ENCODE data around the gene ADAMTS2. TPM values are rescaled to one million over a fixed set of nuclear protein-coding genes. Genes with fewer than 3 reads are reported as not detected.

The ADAMTS2 gene
- total RNA-seq, 2 experiments from 2014 or later: not detected

DNA sequence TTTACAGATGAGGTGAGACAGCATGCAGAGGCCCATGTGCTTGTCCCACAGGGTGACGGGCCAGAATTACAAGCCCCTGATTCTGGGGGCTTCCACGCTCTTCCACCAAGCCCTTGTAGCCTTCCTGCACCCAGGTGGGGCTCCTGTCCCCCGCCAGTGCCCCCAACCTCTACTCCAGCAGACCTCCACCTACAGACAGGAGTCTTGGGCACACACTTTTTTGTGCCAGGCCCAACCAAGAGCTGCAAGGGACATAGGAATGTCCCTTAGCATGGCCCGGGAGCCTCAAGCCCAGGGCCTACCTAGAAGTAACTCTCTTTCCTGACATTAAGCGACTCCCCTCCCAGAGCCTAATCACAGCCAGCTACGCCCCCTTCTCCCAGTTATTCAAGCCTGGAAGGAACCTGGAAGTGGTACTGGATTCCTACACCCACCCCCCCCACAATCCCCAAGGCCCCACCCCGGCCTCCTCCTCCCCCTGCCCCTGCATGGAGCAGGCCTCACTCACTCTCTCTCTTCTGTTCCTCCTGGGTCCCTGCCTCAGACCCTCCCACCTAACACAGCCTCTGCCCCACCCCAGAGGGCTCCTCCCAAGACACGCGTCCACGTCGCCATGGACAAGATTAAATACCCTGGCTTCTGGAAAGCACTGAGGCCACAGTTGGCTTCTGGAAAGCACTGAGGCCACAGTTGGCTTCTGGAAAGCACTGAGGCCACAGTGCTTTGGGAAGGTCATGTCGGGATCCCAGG, 30.5 kb downstream of the ADAMTS2 start:
- Mint-ChIP-seq H3K4me1 (ENCODE audit: low read depth) (no peaks in the 10 kb centered on the region), H3K4me3 (no peak overlapping the region), H3K27ac (no peak overlapping the region), H3K9me3 (peaks cover 2% of the 10 kb centered on the region), H3K27me3 (ENCODE audit: low read depth) (peaks cover 2% of the 10 kb centered on the region), H3K36me3 (ENCODE audit: low read depth) (no peaks in the 10 kb centered on the region)
- intact Hi-C loops (cut with micrococcal nuclease): no loop called here
- DNase-seq: no peak
- CTCF ChIA-PET: no interaction called here

DNA sequence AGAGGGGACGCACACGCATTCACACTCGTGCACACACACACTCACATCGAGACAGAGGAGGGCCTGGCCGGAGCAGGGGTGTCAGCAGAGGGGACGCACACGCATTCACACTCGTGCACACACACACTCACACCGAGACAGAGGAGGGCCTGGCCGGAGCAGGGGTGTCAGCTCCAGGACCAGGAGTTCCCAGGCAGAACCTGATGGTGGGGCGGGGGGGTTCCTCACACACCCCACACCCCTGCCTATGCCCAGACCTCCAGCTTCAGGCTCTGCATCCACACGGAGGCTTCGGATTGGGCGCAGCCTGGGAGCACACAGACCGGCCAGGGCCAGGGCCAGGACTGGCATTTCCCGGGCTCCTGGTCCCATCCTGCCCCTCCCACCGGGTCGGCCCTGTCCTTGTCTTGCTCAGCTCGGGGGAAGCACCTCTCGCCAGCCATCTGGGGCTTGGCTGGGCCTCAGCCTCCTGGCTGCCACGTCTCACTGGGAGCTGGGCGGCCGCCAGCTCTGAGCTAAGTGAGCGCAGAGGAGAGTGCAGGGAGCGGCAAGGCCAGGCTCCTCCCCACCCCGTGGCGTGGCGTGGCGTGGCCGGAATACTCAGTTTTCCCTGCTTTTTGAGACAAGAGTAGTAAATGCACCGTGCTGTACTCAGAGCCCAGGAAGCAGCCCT, 31.3 kb downstream of the ADAMTS2 start:
- DNase-seq: no peak
- H3K9me3 Mint-ChIP-seq: peaks cover 2% of the 10 kb centered on the region
- H3K4me1 Mint-ChIP-seq (ENCODE audit: low read depth): no peaks in the 10 kb centered on the region
- H3K27ac Mint-ChIP-seq: no peak overlapping the region
- no peak overlapping the region for H3K4me3 Mint-ChIP-seq
- H3K36me3 Mint-ChIP-seq (ENCODE audit: low read depth): no peaks in the 10 kb centered on the region
- CTCF ChIA-PET: no interaction called here
- intact Hi-C loops (cut with micrococcal nuclease): no loop called here
- H3K27me3 Mint-ChIP-seq (ENCODE audit: low read depth): peaks cover 2% of the 10 kb centered on the region

DNA sequence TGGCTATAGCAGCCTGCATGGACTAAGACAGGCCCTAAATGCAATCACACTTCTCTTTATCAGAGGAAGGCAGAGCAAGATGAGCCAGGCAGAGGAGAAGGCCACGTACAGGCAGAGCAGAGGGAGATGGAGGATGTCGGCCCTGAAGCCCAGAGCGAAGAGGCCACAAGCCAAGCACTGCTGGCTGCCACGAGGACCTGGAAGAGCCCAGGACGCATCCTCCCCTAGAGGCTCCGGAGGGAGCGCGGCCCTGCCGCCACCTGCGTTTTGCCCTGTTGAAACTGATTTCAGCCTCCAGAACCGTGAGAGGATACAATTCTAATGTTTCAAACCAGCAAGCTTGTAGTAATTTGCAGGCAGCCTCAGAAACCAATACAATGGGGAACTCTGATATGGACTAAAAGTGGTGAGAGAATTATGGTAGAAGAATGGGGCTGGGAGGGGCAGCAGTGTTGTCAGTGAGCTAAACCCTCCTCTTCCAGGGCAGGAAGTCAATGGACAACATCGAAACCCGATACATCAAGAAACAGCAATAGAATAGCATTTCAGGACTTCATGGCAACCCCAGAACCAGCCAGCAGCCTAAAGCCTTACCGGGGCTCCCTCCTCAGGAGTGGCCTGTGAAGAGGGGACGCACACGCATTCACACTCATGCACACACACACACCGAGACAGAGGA, 32.6 kb downstream of the ADAMTS2 start:
- CTCF ChIA-PET: no interaction called here
- intact Hi-C loops (cut with micrococcal nuclease): no loop called here
- Mint-ChIP-seq H3K4me3 (no peak overlapping the region), H3K4me1 (ENCODE audit: low read depth) (no peaks in the 10 kb centered on the region), H3K27me3 (ENCODE audit: low read depth) (peaks cover 2% of the 10 kb centered on the region), H3K36me3 (ENCODE audit: low read depth) (no peaks in the 10 kb centered on the region), H3K27ac (no peak overlapping the region), H3K9me3 (peaks cover 2% of the 10 kb centered on the region)
- DNase-seq: no peak

DNA sequence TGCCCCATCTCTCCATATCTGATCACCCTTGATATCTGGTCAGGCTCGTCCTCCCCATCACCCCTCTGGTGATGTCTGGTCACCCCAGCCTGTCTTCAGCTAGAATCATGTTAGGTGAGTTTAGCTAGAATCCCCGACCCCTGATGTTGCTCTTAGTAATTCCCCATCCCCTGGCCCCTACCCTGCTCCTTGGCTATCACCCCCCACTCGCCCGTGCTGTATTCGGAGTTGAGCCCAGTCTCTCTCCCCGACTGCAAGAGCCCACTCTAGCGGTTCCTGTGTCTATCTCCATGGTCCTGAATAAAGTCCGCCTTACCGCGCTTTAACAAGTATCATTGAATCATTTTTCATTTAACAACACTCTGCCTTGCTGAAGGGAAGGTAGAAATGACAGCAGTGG, 33.7 kb downstream of the ADAMTS2 start:
- intact Hi-C loops (cut with micrococcal nuclease): no loop called here
- peaks cover 2% of the 10 kb centered on the region for H3K27me3 Mint-ChIP-seq (ENCODE audit: low read depth)
- CTCF ChIA-PET: no interaction called here
- no peaks in the 10 kb centered on the region for H3K36me3 Mint-ChIP-seq (ENCODE audit: low read depth)
- H3K27ac Mint-ChIP-seq: no peak overlapping the region
- no peaks in the 10 kb centered on the region for H3K4me1 Mint-ChIP-seq (ENCODE audit: low read depth)
- no peak overlapping the region for H3K4me3 Mint-ChIP-seq
- no peak for DNase-seq
- peaks cover 2% of the 10 kb centered on the region for H3K9me3 Mint-ChIP-seq

DNA sequence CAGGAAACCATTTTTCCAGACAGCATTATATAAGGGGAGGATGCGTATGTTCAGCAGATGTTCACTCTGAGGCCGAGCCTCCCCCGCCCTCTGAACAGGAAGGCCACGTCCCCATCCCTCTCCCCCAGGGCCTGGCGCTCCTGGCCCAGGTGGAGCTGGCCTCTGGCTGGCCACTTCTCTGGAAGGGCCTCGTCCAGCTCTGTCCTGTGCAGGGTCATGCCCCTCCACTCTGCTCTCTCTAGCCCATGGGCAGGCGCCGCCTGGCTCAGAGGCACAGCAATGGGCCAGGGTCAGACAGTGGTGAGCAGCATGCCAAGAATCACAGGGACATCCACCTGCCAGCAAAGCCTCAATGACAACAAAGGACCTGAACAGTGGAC, 34.2 kb downstream of the ADAMTS2 start:
- Mint-ChIP-seq H3K4me1 (ENCODE audit: low read depth) (no peaks in the 10 kb centered on the region), H3K9me3 (peaks cover 5% of the 10 kb centered on the region), H3K27me3 (ENCODE audit: low read depth) (peaks cover 2% of the 10 kb centered on the region), H3K4me3 (no peak overlapping the region), H3K27ac (no peak overlapping the region), H3K36me3 (ENCODE audit: low read depth) (no peaks in the 10 kb centered on the region)
- intact Hi-C loops (cut with micrococcal nuclease): no loop called here
- CTCF ChIA-PET: interaction anchor here (0.6 kb wide), 1 partner anchor 592 kb away, joined by 3 read pairs; no protein-coding TSS in a partner anchor
- no peak for DNase-seq

DNA sequence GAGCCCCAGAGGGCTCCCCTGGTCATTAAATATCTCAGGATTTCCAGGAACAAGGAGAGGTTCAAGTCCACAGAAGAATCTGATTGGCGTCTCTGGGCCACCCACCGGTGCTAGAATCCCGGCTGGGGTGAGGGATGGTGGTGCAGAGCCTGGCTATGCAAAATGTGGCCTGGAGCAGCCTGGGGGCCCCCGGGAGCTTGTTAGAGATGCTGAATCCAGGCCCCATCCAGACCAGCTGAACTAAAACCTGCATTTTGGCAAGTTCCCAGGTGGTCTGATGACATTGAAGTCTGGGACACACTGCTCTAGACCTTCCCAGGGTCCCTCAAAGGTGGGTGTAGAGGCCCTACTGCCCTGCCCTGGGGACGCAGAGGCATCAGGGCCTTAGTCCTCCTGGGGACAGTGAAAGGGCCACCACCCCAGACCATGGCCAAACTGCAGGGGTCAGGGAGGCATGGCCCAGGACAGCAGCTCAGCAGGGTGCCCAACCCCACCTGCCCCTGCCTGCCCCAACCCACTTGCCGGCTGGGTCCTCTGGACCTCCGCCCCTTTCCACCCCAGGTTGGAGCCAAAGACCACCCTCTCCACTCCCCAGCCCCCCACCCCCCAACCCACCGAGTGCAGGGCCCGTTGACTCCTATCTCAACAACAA, 34.7 kb downstream of the ADAMTS2 start:
- CTCF ChIA-PET: interaction anchor here (0.6 kb wide), 1 partner anchor 592 kb away, joined by 3 read pairs; no protein-coding TSS in a partner anchor
- Mint-ChIP-seq H3K4me3 (no peak overlapping the region), H3K27me3 (ENCODE audit: low read depth) (peaks cover 2% of the 10 kb centered on the region), H3K9me3 (peaks cover 8% of the 10 kb centered on the region), H3K4me1 (ENCODE audit: low read depth) (no peaks in the 10 kb centered on the region), H3K27ac (no peak overlapping the region), H3K36me3 (ENCODE audit: low read depth) (no peaks in the 10 kb centered on the region)
- DNase-seq: no peak
- intact Hi-C loops (cut with micrococcal nuclease): no loop called here

DNA sequence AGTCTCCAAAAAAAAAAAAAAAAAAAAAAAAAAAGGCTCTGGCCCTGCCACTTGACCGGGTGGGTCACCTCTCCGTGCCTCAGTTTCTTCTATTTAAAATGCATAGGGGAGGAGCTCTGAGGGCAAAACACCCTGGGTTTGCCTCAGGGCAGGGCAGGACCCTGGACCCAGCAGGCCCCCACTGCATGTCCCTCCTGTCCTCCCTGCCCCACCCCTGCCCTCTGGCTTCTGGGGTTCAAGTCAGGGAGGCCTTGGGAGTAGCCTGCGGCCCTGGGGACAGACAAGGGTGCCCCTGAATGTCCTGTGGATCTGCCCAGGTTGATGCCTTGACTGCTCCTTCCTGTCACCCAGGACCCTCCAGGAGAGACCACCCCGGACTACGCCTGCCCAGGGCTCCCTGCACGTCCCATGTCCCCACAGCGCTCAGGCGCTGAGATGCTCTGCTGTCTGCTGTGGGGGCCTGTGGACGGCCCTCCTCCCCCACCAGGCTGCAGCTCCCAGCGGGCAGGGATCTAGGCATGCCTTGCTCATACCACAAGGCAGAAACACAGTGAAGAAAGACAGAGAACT, 35.4 kb downstream of the ADAMTS2 start:
- no peaks in the 10 kb centered on the region for H3K36me3 Mint-ChIP-seq (ENCODE audit: low read depth)
- H3K27ac Mint-ChIP-seq: no peak overlapping the region
- no peak for DNase-seq
- H3K9me3 Mint-ChIP-seq: peaks cover 16% of the 10 kb centered on the region
- intact Hi-C loops (cut with micrococcal nuclease): no loop called here
- H3K4me1 Mint-ChIP-seq (ENCODE audit: low read depth): no peaks in the 10 kb centered on the region
- CTCF ChIA-PET: no interaction called here
- peaks cover 2% of the 10 kb centered on the region for H3K27me3 Mint-ChIP-seq (ENCODE audit: low read depth)
- H3K4me3 Mint-ChIP-seq: no peak overlapping the region

DNA sequence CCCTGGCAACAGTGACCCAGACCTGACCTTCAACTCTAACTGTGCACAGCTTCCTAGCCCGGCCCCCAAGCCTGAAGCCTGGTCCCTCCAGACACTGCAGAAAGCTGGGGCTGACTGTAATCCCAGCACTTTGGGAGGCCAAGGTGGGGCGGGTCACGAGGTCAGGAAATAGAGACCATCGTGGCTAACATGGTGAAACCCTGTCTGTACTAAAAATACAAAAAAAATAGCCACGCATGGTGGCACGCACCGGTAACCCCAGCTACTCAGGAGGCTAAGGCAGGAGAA, 35.9 kb downstream of the ADAMTS2 start:
- CTCF ChIA-PET: no interaction called here
- H3K9me3 Mint-ChIP-seq: peaks cover 20% of the 10 kb centered on the region
- no peaks in the 10 kb centered on the region for H3K4me1 Mint-ChIP-seq (ENCODE audit: low read depth)
- H3K27me3 Mint-ChIP-seq (ENCODE audit: low read depth): peaks cover 2% of the 10 kb centered on the region
- H3K36me3 Mint-ChIP-seq (ENCODE audit: low read depth): no peaks in the 10 kb centered on the region
- intact Hi-C loops (cut with micrococcal nuclease): no loop called here
- DNase-seq: no peak
- H3K4me3 Mint-ChIP-seq: no peak overlapping the region
- H3K27ac Mint-ChIP-seq: no peak overlapping the region

DNA sequence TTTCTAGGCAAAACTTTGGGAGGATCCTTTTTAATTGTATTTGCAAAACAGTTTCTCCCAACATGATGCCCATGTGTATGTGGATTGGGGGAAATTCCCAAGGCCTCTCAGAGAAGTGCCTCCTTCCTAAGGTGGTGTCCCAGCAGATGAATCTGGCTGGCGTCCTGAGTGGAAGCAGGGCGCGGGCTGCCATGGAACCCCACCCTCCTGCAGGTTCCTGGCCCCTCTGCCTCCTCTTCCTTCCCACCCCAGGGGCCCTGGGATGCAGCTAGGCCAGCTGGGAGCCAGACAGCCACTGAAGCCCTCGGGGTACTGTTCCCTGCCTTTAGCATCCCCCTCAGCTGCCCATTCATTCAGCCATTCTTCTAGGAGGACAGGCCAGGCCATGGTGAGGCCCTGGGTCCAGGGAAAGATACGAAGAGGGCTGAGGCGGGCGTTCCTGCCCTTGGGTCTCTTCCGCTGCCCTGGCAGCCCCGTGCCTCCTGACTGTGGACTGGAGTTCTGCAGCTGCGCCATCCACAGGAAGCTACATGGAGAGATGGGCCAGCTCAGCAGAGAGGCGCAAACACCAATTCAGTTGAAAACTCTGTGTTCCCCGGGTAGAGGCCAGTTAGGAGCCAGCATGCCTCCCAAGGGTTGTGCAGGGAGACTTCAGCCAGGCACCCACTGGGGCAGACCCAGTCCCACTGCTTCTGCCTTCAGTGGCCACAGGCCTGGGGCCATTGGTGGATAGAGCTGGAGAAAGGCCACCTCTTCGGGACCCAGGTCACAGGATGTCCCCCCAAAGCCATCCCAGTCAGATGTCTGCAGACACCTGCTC, 36.5 kb downstream of the ADAMTS2 start:
- no peaks in the 10 kb centered on the region for H3K4me1 Mint-ChIP-seq (ENCODE audit: low read depth)
- no peaks in the 10 kb centered on the region for H3K36me3 Mint-ChIP-seq (ENCODE audit: low read depth)
- CTCF ChIA-PET: no interaction called here
- peaks cover 23% of the 10 kb centered on the region for H3K9me3 Mint-ChIP-seq
- no peak overlapping the region for H3K27ac Mint-ChIP-seq
- intact Hi-C loops (cut with micrococcal nuclease): no loop called here
- no peak for DNase-seq
- no peak overlapping the region for H3K4me3 Mint-ChIP-seq
- peaks cover 2% of the 10 kb centered on the region for H3K27me3 Mint-ChIP-seq (ENCODE audit: low read depth)

DNA sequence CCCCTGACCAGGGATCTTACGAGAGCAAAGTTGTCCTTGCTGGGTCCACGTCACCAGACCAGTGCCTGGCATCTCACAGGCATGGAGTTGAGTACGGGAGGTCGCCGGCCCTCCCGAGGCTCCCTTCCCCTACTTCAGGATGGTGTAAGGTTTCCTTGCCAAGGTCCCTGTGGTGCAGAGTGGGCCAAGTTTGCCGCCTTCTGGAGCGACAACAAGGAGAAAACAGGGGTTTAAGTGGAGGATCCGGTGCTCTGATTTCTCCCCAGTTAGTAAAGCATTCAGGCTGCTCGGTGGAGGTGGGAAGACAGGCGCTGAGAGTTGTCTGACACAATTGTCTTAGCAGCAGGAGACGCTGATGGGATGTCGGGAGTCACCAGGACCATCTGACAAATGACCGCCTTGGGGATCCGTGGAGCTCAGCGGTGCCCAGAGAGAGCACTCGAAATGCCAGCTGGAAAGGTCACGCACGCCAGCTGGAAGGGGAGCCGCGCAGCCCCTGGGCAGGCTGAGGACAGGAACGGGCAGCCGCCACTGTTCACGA, 37.3 kb downstream of the ADAMTS2 start:
- intact Hi-C loops (cut with micrococcal nuclease): no loop called here

DNA sequence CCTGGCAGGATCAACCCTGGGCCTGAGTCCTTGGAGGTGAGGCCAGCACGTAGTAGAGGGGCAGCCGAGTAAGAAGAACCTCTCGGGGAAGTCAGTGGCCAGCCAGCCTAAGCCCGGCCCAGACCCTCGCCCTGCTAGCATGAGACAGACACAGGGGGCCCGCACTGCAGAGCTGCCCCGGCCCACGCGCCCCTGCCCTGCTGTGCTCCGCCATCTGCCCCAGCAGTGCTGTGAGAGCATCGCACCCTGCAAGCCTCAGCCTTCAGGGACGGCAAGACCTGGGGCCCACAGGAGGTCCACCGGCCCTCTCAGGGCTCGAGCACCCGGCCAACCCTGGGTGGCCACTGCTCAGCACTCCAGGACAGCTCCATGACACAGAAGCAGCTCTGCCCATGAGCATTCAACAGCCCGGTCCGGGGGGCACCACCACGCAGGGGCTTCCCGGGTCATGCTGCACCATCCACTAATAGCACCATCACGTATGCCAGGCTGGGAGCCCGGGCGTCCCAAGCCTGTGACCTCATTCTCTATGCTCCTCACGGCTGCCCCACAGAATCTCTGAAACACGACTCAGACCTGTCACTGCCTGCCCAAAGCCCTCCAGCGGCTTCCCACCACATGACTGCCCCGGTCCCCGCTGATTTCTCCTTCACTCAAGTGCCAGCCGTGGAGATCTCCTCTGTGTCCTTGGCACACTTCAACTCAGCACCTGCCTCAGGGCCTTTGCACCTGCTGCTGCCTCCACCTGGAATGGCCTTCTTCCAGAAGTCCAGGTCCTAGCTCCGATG, 38.1 kb downstream of the ADAMTS2 start:
- intact Hi-C loops (cut with micrococcal nuclease): no loop called here
- Mint-ChIP-seq H3K9me3 (peaks cover 24% of the 10 kb centered on the region), H3K36me3 (ENCODE audit: low read depth) (no peaks in the 10 kb centered on the region), H3K27me3 (ENCODE audit: low read depth) (peaks cover 2% of the 10 kb centered on the region), H3K4me1 (ENCODE audit: low read depth) (no peaks in the 10 kb centered on the region), H3K4me3 (no peak overlapping the region), H3K27ac (no peak overlapping the region)
- CTCF ChIA-PET: no interaction called here
- no peak for DNase-seq

More for the DNA sequence above, 37.3 kb downstream of the ADAMTS2 start:
- H3K27me3 Mint-ChIP-seq (ENCODE audit: low read depth): peaks cover 2% of the 10 kb centered on the region
- no peak for DNase-seq
- no peak overlapping the region for H3K27ac Mint-ChIP-seq
- H3K4me3 Mint-ChIP-seq: no peak overlapping the region
- CTCF ChIA-PET: no interaction called here
- no peaks in the 10 kb centered on the region for H3K4me1 Mint-ChIP-seq (ENCODE audit: low read depth)
- H3K36me3 Mint-ChIP-seq (ENCODE audit: low read depth): no peaks in the 10 kb centered on the region
- H3K9me3 Mint-ChIP-seq: peaks cover 23% of the 10 kb centered on the region

All from activated naive CD4-positive, alpha-beta T cell treated with anti-CD3 and anti-CD28 coated beads for 36 hours (primary cell).